Esophagus mucosa (tissue), 1 donor: ENCODE results near the gene PCDHGA1. TPM values are rescaled to one million over a fixed set of nuclear protein-coding genes. Genes with fewer than 3 reads are reported as not detected.

Source experiments
- ATAC-seq: fragments of 200-7000 bp; cut with Tn5 transposase; one replicate; pipeline ENCODE4 v1.9.1; 2020
- total RNA-seq: library from RNA; stranded (reverse); gene quantifications from one replicate; pipeline ENCODE4 v1.2.4, GENCODE V29; 2023
- donor health status: DM: yes; HTN: yes; CAD: no.

The PCDHGA1 gene
- total RNA-seq, 1 donor from 2014 or later: 0.40 TPM

- no peak for ATAC-seq
Observed at GRCh38 chr5:141515141-141515540, 184.8 kb downstream of the PCDHGA1 start.

- ATAC-seq: no peak
Observed at GRCh38 chr5:141515946-141516671, 185.8 kb downstream of the PCDHGA1 start.

GRCh38 chr5:141516672-141517025 lies 186.3 kb downstream of the PCDHGA1 start:
- ATAC-seq: no peak

GRCh38 chr5:141517312-141517711 lies 187.0 kb downstream of the PCDHGA1 start:
- ATAC-seq: no peak

GRCh38 chr5:141517880-141518617 lies 187.7 kb downstream of the PCDHGA1 start:
- ATAC-seq: no peak

GRCh38 chr5:141518618-141519015 lies 188.3 kb downstream of the PCDHGA1 start:
- ATAC-seq: no peak

GRCh38 chr5:141519605-141520565 lies 189.6 kb downstream of the PCDHGA1 start:
- peak; percentile 67 for ATAC-seq

- peak; percentile 85 for ATAC-seq
Observed at GRCh38 chr5:141521244-141521781, 191.0 kb downstream of the PCDHGA1 start.

- no peak for ATAC-seq
Observed at GRCh38 chr5:141522301-141522700, 192.0 kb downstream of the PCDHGA1 start.

- ATAC-seq: no peak
Observed at GRCh38 chr5:141523991-141524390, 193.7 kb downstream of the PCDHGA1 start.

GRCh38 chr5:141524604-141525597 lies 194.6 kb downstream of the PCDHGA1 start:
- peak; percentile 83 for ATAC-seq

GRCh38 chr5:141525653-141526052 lies 195.3 kb downstream of the PCDHGA1 start:
- ATAC-seq: no peak

- ATAC-seq: no peak
Observed at GRCh38 chr5:141527426-141527825, 197.1 kb downstream of the PCDHGA1 start.

- ATAC-seq: peak; percentile 17
Observed at GRCh38 chr5:141528291-141528984, 198.1 kb downstream of the PCDHGA1 start.

- peak; percentile 52 for ATAC-seq
Observed at GRCh38 chr5:141529002-141529401, 198.7 kb downstream of the PCDHGA1 start.

GRCh38 chr5:141529873-141530272 lies 199.6 kb downstream of the PCDHGA1 start:
- ATAC-seq: no peak

GRCh38 chr5:141532726-141533125 lies 202.4 kb downstream of the PCDHGA1 start:
- no peak for ATAC-seq

- ATAC-seq: no peak
Observed at GRCh38 chr5:141533897-141534296, 203.6 kb downstream of the PCDHGA1 start.

- ATAC-seq: no peak
Observed at GRCh38 chr5:141534492-141535213, 204.3 kb downstream of the PCDHGA1 start.

- peak; percentile 71 for ATAC-seq
Observed at GRCh38 chr5:141543053-141543452, 212.7 kb downstream of the PCDHGA1 start.
